B cell (primary cell): Measurements from ENCODE around the gene BCOR. TPM values are rescaled to one million over a fixed set of nuclear protein-coding genes. Genes with fewer than 3 reads are reported as not detected.

Experiments used
- ATAC-seq: fragments of 200-7000 bp; cut with Tn5 transposase; one replicate; pipeline ENCODE4 v1.10.0; 2021; ENCODE audit warnings: low read depth, mild to moderate bottlenecking, moderate number of reproducible peaks, moderate library complexity
- CTCF ChIA-PET: fragments of 350-600 bp; sonication (Branson Sonifier 250); formaldehyde crosslinking; loops from one replicate; lab custom pipeline; 2021; ENCODE audit warnings: antibody characterized with exemption, inconsistent platforms; lab: Charles Lee
- POLR2A ChIA-PET: fragments of 350-600 bp; sonication (Branson Sonifier 250); formaldehyde crosslinking; loops from one replicate; lab custom pipeline; 2021; ENCODE audit warnings: antibody characterized with exemption; lab: Charles Lee
- DNase-seq: peaks from one replicate; pipeline ENCODE4 v3.0.0; 2013
- H2AFZ ChIP-seq: 2 replicates; pipeline ENCODE4 v1.6.1; 2012; ENCODE audit warnings: mild to moderate bottlenecking, low read depth, low read length; ENCODE audit not compliant: insufficient read depth, poor library complexity, severe bottlenecking
- H3K27ac ChIP-seq, 2 donors: 1 replicate in 1 of 2; 2 replicates in 1 of 2; pipeline ENCODE4 v1.5.1; 2012 to 2013; ENCODE audit warnings: low read length in 2 of 2, mild to moderate bottlenecking in 2 of 2, moderate library complexity in 1 of 2
- H3K27me3 ChIP-seq, 4 experiments: fragments of 200-600 bp in 1 of 4; sonication (generic) in 1 of 4; replicated peaks in 1 of 4; 1 replicate in 2 of 4; 2 replicates in 2 of 4; pipeline versions ENCODE4 v1.6.1 to v1.7.0; 2013 to 2016; ENCODE audit warnings: low read length in 3 of 4, mild to moderate bottlenecking in 2 of 4, mixed read lengths in 1 of 4, moderate library complexity in 1 of 4; ENCODE audit not compliant: insufficient read depth in 4 of 4, control insufficient read depth in 3 of 4; ENCODE audit errors: control extremely low read depth in 1 of 4
- H3K36me3 ChIP-seq, 2 experiments: replicated peaks in 1 of 2; 1 replicate in 1 of 2; 2 replicates in 1 of 2; pipeline versions ENCODE4 v1.6.1 to v1.7.1; 2013; ENCODE audit warnings: low read length in 1 of 2; ENCODE audit not compliant: insufficient read depth in 2 of 2, control insufficient read depth in 1 of 2; ENCODE audit errors: control extremely low read depth in 1 of 2, extremely low read depth in 1 of 2
- H3K4me1 ChIP-seq, 2 donors: fragments of 200-600 bp in 1 of 2; sonication (generic) in 1 of 2; 1 replicate in 1 of 2; 2 replicates in 1 of 2; pipeline versions ENCODE4 v1.5.1 to v1.6.1; 2013 to 2017; ENCODE audit warnings: low read length in 2 of 2; ENCODE audit not compliant: control insufficient read depth in 2 of 2, insufficient read depth in 2 of 2
- H3K4me2 ChIP-seq: replicated peaks from 2 replicates; pipeline ENCODE3; 2012; ENCODE audit warnings: mild to moderate bottlenecking, low read depth, low read length; ENCODE audit not compliant: poor library complexity, severe bottlenecking
- H3K4me3 ChIP-seq, 5 experiments: fragments of 200-600 bp in 1 of 5; sonication (generic) in 1 of 5; 1 replicate in 3 of 5; 2 replicates in 2 of 5; pipeline versions ENCODE4 v1.5.1 to v1.7.0; 2011 to 2016; ENCODE audit warnings: low read length in 4 of 5, mild to moderate bottlenecking in 4 of 5, low read depth in 2 of 5, control low read depth in 1 of 5, moderate library complexity in 1 of 5; ENCODE audit not compliant: insufficient read depth in 1 of 5; ENCODE audit errors: control extremely low read depth in 1 of 5, extremely low read depth in 1 of 5
- H3K79me2 ChIP-seq: fragments of 200-600 bp; sonication (generic); one replicate; pipeline ENCODE4 v1.6.0; 2016; ENCODE audit warnings: low read length; ENCODE audit not compliant: control insufficient read depth, insufficient read depth
- H3K9ac ChIP-seq: fragments of 200-600 bp; sonication (generic); 2 replicates; pipeline ENCODE4 v1.6.1; 2017; ENCODE audit warnings: mild to moderate bottlenecking, low read length, moderate library complexity
- H3K9me3 ChIP-seq, 3 donors: one replicate each; pipeline versions ENCODE4 v1.6.1 to v1.7.1; 2013; ENCODE audit warnings: low read length in 2 of 3; ENCODE audit not compliant: control insufficient read depth in 2 of 3, insufficient read depth in 1 of 3; ENCODE audit errors: control extremely low read depth in 1 of 3
- H4K20me1 ChIP-seq: 2 replicates; pipeline ENCODE4 v1.6.0; 2012; ENCODE audit warnings: mild to moderate bottlenecking, low read length; ENCODE audit not compliant: insufficient read depth, control insufficient read depth, poor library complexity, severe bottlenecking
- H3K27ac Mint-ChIP-seq: one replicate; pipeline ENCODE4 v1.8.0; 2021; ENCODE audit warnings: mixed read lengths
- H3K27me3 Mint-ChIP-seq: one replicate; pipeline ENCODE4 v1.8.0; 2021; ENCODE audit warnings: mixed read lengths
- H3K4me1 Mint-ChIP-seq: one replicate; pipeline ENCODE4 v1.8.0; 2021; ENCODE audit warnings: mixed read lengths
- H3K4me3 Mint-ChIP-seq: one replicate; pipeline ENCODE4 v1.8.0; 2021; ENCODE audit warnings: mixed read lengths
- H3K9me3 Mint-ChIP-seq: one replicate; pipeline ENCODE4 v1.8.0; 2022; ENCODE audit warnings: mixed read lengths; ENCODE audit not compliant: insufficient read depth
- CTCF ChIP-seq: fragments of 200-600 bp; IDR thresholded peaks from one replicate; pipeline ENCODE4 v1.8.0; 2022; ENCODE audit warnings: antibody characterized with exemption, mild to moderate bottlenecking
- EZH2 ChIP-seq: IDR thresholded peaks from 2 replicates; pipeline ENCODE4 v1.6.1; 2012; ENCODE audit warnings: borderline replicate concordance, low read depth, mild to moderate bottlenecking, moderate library complexity, low read length; ENCODE audit not compliant: insufficient read depth, poor library complexity, severe bottlenecking
- WGBS: methylation state at CpG from one replicate; pipeline ENCODE4 v1.1.5; 2013; ENCODE audit warnings: missing lambda C conversion rate; ENCODE audit not compliant: insufficient coverage; 5-methylcytosine and 5-hydroxymethylcytosine counted together
- intact Hi-C: fragments of 100-400 bp; cut with micrococcal nuclease; formaldehyde crosslinking; loops from one replicate; pipeline ENCODE4 v1.10.0; 2022
- polyA plus RNA-seq: library from polyadenylated mRNA; depleted of rRNA; stranded (reverse); fragments of >200 nt; gene quantifications from 2 replicates; pipeline ENCODE4 v1.2.3, GENCODE V29; 2012
- total RNA-seq, 2 donors: library from RNA; stranded (reverse); fragments of 120-200 nt in 1 of 2; gene quantifications; 1 replicate in 1 of 2; 2 replicates in 1 of 2; pipeline versions ENCODE4 v1.2.3 to v1.2.4, GENCODE V29; 2013 to 2022

The BCOR gene
- total and polyA plus RNA-seq, 2 donors (not counting 1 experiment from before 2014, with no cell fraction given), result 19.0 to 65.3 TPM

- Mint-ChIP-seq H3K4me3 (peak overlapping the region; percentile 66), H3K9me3 (no peaks in the 10 kb centered on the region), H3K27me3 (no peaks in the 10 kb centered on the region), H3K27ac (peak overlapping the region; percentile 37), H3K4me1 (peaks cover 17% of the 10 kb centered on the region)
- ChIA-PET CTCF (no interaction called here), POLR2A (interaction anchor here (1.8 kb wide), 1 partner anchor 10 kb away, joined by 9 read pairs; the partner anchor contains the start of gene BCOR)
- H3K79me2 ChIP-seq, result no peaks in the 10 kb centered on the region
- H4K20me1 ChIP-seq, result peaks cover 12% of the 10 kb centered on the region
- no peaks in the 10 kb centered on the region for H3K9me3 ChIP-seq
- peak overlapping the region; percentile 58 for H3K9ac ChIP-seq
- no peaks in the 10 kb centered on the region for H3K36me3 ChIP-seq
- H3K27me3 ChIP-seq, result peaks cover 0 to 7% (median 0%) of the 10 kb centered on the region in 4 experiments
- peak overlapping the region; percentile 46 for H2AFZ ChIP-seq
- ATAC-seq (no peak), DNase-seq (peak; percentile 36)
- peaks cover 18 to 20% of the 10 kb centered on the region in 2 donors for H3K4me1 ChIP-seq
- H3K27ac ChIP-seq, result no peak overlapping the region
- peak overlapping the region in 4 of 5 experiments; percentile 24 to 63 (median 48) for H3K4me3 ChIP-seq
- WGBS, result 45% methylated on average over 41 of the region's 66 CpGs
- peak overlapping the region; percentile 94 for H3K4me2 ChIP-seq
- TF ChIP-seq CTCF (no peak), EZH2 (no peak)
- intact Hi-C loops, result no loop called here
Observed at GRCh38 chrX:40108162-40108958, 10.6 kb upstream of the BCOR start.
